ENCODE measurements around the gene ERCC2. TPM values are rescaled to one million over a fixed set of nuclear protein-coding genes. Genes with fewer than 3 reads are reported as not detected.

The ERCC2 gene
- total RNA-seq, 8 experiments from 2014 or later = 12.3 to 49.2 (median 22.2) TPM

DNA sequence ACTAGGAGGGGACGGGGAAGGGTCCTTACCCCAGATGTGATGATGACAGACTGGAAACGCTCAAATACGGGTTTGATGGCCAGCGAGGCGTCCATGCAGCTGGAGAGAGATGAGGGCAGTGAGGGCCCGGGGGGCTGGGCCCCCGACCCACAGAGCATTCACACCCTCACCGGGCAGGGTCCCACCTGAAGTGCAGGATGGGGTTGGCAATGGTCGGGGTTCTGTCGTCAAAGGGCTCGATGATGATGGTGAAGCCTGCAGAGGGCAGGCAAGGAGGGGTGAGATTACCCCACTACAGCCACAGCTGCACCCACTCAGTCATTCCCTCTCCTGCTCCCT, 13.0 kb downstream of the ERCC2 start:
- no peak overlapping the region for H3K27ac ChIP-seq
- in situ Hi-C loops (cut with MboI; ENCODE audit: low pct_unique_long_range_greater_than_20kb in 2 of 9, low sequenced_read_pairs in 9 of 9, unreplicated experiment in 9 of 9) = no loop called here
- H3K4me3 ChIP-seq = no peak overlapping the region
- H3K4me1 ChIP-seq (replicated peaks in 1 of 2) = no peaks in the 10 kb centered on the region
- peak in 2 of 8 experiments; percentile 8 to 10 for ATAC-seq (replicated peaks in 6 of 8)
- WGBS, 10 experiments = 90 to 100% (median 96%) methylated on average over 1 to 7 of the region's 11 CpGs; no CpG with 5 or more reads in 6 of the 10 experiments

DNA sequence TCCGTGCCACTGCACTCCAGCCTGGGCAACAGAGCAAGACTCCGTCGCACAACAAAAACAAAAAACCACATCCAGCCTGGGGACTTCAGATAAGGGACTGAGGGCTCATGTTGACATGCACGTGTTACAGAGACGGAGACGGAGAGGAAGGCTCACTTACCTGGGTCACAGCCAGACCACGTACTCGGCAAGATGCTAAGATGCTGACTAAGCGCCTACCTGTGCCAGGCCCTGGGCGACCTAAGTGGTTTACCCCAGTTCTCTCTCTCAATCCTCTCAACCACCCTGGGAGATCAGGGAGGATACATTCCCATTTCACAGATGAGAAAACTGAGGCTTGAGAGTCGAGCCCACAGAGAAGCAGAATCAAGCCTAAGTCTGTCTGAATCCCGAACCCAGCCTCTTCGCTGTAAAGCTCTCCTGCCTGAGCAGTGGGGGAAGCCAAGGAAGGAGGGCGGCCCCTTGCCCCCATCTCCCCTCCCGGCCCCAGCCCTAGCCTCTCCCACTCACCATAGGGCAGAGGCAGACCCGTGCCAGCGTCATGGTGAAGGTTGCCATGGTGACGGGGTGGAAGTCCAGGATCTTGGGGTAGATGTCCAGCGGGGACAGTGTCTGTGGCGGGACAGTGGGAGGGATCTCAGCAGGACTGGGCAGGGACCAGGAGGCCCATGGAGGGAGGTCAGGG, 13.5 kb downstream of the ERCC2 start:
- in situ Hi-C loops (cut with MboI; ENCODE audit: low pct_unique_long_range_greater_than_20kb in 2 of 9, low sequenced_read_pairs in 9 of 9, unreplicated experiment in 9 of 9) = no loop called here
- ATAC-seq (replicated peaks in 6 of 8) = peak in 2 of 8 experiments; percentile 12 to 14
- H3K4me1 ChIP-seq (replicated peaks in 1 of 2) = no peaks in the 10 kb centered on the region
- H3K4me3 ChIP-seq = no peak overlapping the region
- H3K27ac ChIP-seq = no peak overlapping the region
- 93 to 100% (median 98%) methylated on average over 1 to 5 of the region's 20 CpGs; no CpG with 5 or more reads in 6 of the 10 experiments for WGBS, 10 experiments

DNA sequence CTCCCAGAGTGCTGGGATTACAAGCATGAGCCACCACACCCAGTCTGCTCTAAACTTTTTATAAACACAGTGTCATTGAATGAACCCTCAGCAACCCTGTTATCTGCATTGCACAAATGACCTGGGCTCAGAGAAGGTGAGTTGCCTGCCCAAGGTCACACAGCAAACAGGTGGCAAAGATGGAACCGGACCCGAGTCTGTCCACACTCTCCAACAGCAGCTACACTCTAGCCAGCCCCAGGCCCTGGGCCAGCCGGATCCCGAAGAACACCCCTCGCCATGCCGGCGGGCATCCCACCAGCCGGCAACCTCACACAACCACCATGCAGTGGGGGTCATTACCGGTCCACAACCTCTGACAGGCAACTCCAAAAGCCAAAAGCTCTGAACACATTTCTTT, 14.5 kb downstream of the ERCC2 start:
- no peak for ATAC-seq (replicated peaks in 6 of 8)
- Histone ChIP-seq H3K4me3 (no peak overlapping the region), H3K4me1 (replicated peaks in 1 of 2) (no peaks in the 10 kb centered on the region), H3K27ac (no peak overlapping the region)
- WGBS, 10 experiments = 90 to 100% (median 100%) methylated on average over 1 to 5 of the region's 9 CpGs; no CpG with 5 or more reads in 4 of the 10 experiments
- in situ Hi-C loops (cut with MboI; ENCODE audit: low pct_unique_long_range_greater_than_20kb in 2 of 9, low sequenced_read_pairs in 9 of 9, unreplicated experiment in 9 of 9) = no loop called here

DNA sequence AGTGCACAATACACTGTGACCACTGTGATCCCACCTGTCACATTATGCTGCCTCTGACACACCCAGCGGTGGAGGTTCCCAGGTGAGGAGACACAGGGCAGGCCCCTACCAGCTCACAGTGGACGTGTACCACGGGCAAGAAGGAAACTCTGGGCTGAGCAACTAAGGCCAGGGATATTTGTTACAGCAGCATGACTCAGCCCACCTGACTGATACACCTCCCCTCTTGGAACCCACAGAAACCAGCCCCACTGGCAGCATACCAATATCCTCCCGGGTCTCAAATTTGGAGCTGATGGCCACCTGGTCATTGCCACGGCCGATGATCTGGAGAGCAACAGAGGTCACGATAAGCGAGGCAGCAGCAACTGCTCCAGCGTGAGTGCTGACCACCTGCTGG, 15.0 kb downstream of the ERCC2 start:
- no peaks in the 10 kb centered on the region for H3K4me1 ChIP-seq (replicated peaks in 1 of 2)
- no peak overlapping the region for H3K4me3 ChIP-seq
- no peak overlapping the region for H3K27ac ChIP-seq
- 87 to 100% (median 94%) methylated on average over 3 to 7 of the region's 9 CpGs; no CpG with 5 or more reads in 3 of the 10 experiments for WGBS, 10 experiments
- in situ Hi-C loops (cut with MboI; ENCODE audit: low pct_unique_long_range_greater_than_20kb in 2 of 9, low sequenced_read_pairs in 9 of 9, unreplicated experiment in 9 of 9) = no loop called here
- ATAC-seq (replicated peaks in 6 of 8) = no peak

DNA sequence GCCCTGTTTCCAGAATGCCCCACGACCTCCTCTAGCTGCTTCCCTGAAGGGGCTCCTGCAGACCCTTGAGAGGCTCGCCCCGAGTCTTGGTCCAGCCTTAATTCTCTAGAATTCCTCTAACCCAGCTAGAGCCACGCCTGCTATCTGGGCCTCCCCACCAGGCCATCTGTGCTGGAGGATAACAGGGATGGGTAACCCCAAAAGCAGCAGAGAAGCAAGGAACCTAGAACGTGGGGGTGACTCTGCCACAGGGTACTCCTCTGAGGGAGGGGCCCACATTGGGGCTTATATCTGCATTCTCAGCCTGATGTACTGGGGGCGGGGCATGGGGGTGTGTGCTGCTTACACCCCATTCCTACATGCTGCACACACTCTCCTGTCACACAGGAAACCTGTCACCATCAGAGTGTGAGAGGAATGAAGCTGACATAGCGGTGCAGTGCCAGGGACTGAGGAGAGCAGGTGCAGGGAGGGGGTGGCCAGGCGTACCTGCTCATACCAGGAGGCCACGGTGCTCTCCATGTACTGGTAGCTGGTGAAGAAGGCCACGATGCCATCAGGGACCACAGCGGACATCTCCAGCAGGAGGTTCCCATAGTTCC, 16.0 kb downstream of the ERCC2 start:
- Histone ChIP-seq H3K4me1 (replicated peaks in 1 of 2) (no peaks in the 10 kb centered on the region), H3K4me3 (no peak overlapping the region), H3K27ac (no peak overlapping the region)
- in situ Hi-C loops (cut with MboI; ENCODE audit: low pct_unique_long_range_greater_than_20kb in 2 of 9, low sequenced_read_pairs in 9 of 9, unreplicated experiment in 9 of 9) = no loop called here
- WGBS, 10 experiments = 87 to 100% (median 100%) methylated on average over 1 to 7 of the region's 11 CpGs; no CpG with 5 or more reads in 2 of the 10 experiments
- ATAC-seq (replicated peaks in 6 of 8) = no peak

DNA sequence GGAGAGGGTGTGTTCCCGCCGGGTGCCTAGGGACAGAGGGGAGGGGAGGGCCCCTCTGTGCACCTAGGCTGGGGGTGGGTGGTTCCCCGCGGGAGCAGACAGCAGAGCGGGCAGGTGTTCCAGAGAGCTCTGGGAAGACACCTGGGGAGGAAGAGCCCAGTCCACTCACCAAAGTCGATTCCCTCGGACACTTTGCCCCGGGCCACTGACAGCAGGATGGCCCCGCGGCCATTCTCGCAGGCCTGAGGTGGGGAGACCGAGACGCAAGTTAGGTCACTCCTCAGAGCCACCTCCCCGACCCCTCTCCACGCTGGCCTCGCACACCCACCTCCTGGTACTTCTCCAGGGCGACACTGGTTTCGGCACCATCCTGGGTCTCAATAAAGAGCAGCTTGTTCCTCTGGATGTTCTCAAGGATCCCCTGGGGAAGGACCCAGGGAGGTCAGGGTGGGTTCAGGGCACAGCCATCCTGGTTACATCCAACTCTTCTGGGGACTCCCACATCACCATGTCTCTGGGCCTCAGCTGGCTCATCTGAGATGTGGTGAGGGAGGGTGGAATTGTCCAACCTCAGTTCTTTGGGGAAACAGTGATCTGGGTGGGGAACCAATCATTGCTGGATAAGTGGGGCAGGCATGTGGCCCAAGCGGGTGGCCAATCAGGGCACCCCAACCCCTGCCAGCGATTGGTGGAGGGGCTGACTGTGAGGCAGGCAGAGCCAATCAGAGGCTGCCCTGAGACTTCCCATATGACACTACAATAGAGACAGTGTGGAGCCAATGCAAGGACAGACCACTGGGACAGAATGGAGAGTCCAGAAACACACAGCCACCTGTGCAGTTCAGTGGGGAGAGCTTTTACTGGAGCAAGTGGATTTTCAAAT, 17.2 kb downstream of the ERCC2 start:
- WGBS, 10 experiments = 100% methylated on average over 2 of the region's 20 CpGs; no CpG with 5 or more reads in 9 of the 10 experiments
- Histone ChIP-seq H3K4me1 (replicated peaks in 1 of 2) (no peaks in the 10 kb centered on the region), H3K4me3 (no peak overlapping the region), H3K27ac (no peak overlapping the region)
- ATAC-seq (replicated peaks in 6 of 8) = peak in 1 of 8 experiments; percentile 65
- in situ Hi-C loops (cut with MboI; ENCODE audit: low pct_unique_long_range_greater_than_20kb in 2 of 9, low sequenced_read_pairs in 9 of 9, unreplicated experiment in 9 of 9) = no loop called here

DNA sequence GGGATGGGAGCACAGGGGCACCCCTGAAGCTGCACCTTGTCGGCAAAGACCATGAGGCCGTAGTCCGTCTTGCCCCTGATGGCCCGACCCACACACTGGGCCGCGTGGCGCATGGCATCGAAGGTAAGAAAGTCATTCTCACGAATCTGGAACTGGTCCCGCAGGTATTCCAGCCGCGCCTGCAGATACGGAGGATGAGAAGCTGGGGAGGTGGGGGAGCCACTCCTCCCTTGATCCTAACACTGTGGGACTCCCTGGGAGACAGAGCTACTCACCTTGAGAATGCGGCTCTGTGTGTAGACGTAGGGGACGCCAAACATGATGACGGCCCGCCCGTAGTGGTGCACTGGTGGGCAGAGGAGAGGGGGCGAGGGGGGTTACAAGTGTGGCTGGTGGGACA, 17.9 kb downstream of the ERCC2 start:
- no peak overlapping the region for H3K4me3 ChIP-seq
- no peaks in the 10 kb centered on the region for H3K4me1 ChIP-seq (replicated peaks in 1 of 2)
- H3K27ac ChIP-seq = no peak overlapping the region
- no peak for ATAC-seq (replicated peaks in 6 of 8)
- 90 to 100% (median 100%) methylated on average over 1 to 2 of the region's 20 CpGs; no CpG with 5 or more reads in 7 of the 10 experiments for WGBS, 10 experiments
- in situ Hi-C loops (cut with MboI; ENCODE audit: low pct_unique_long_range_greater_than_20kb in 2 of 9, low sequenced_read_pairs in 9 of 9, unreplicated experiment in 9 of 9) = no loop called here

DNA sequence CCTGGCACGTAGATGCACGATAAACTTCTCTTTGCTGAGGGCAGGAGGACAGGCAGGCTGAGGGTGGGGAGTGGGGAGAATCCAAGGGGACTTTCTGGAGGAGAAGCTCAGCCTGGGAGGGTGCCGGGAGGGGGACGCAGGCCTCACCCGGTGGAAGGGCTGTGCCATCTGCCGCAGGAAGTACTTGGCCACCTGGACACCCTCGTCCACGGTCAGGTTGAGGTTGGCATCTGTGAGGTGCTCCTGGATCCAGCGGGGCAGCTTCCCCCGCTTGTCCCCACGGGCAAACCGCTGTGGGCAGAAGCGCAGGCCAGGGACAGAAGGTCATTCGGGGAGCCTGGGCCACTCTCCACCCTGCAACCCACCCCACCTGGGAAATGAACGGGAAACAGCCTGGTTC, 18.3 kb downstream of the ERCC2 start:
- Histone ChIP-seq H3K4me1 (replicated peaks in 1 of 2) (no peaks in the 10 kb centered on the region), H3K4me3 (no peak overlapping the region), H3K27ac (no peak overlapping the region)
- ATAC-seq (replicated peaks in 6 of 8) = no peak
- in situ Hi-C loops (cut with MboI; ENCODE audit: low pct_unique_long_range_greater_than_20kb in 2 of 9, low sequenced_read_pairs in 9 of 9, unreplicated experiment in 9 of 9) = no loop called here
- WGBS, 10 experiments = 80 to 100% (median 100%) methylated on average over 1 to 2 of the region's 15 CpGs; no CpG with 5 or more reads in 6 of the 10 experiments

DNA sequence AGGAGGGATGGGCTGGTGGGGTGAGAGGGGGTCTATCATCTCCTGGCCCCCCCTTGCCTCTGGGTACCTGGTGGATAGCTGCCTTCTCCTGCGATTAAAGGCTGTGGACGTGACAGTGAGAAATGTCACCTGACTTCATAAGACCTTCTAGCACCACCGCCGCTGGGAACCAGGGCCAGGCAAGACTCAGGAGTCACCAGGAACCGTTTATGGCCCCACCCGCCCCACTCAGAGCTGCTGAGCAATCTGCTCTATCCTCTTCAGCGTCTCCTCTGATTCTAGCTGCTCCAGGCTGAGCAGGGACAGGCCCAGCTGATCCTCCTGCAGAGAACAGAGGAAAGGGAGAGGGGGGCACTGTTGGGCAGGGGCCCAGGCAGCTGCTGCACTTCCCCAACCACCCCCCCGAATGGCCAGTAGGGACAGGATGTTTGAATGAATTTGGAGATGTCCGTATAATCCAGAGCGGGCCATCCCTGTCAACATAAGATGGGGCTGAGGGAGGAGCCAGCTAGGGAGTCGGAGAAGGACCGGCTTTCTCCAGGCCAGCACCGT, 18.9 kb downstream of the ERCC2 start:
- in situ Hi-C loops (cut with MboI; ENCODE audit: low pct_unique_long_range_greater_than_20kb in 2 of 9, low sequenced_read_pairs in 9 of 9, unreplicated experiment in 9 of 9) = no loop called here
- no peak overlapping the region for H3K27ac ChIP-seq
- H3K4me3 ChIP-seq = no peak overlapping the region
- peak in 2 of 8 experiments; percentile 5 to 38 for ATAC-seq (replicated peaks in 6 of 8)
- no peaks in the 10 kb centered on the region for H3K4me1 ChIP-seq (replicated peaks in 1 of 2)
- WGBS, 10 experiments = 62 to 100% (median 93%) methylated on average over 1 to 6 of the region's 13 CpGs; no CpG with 5 or more reads in 5 of the 10 experiments

DNA sequence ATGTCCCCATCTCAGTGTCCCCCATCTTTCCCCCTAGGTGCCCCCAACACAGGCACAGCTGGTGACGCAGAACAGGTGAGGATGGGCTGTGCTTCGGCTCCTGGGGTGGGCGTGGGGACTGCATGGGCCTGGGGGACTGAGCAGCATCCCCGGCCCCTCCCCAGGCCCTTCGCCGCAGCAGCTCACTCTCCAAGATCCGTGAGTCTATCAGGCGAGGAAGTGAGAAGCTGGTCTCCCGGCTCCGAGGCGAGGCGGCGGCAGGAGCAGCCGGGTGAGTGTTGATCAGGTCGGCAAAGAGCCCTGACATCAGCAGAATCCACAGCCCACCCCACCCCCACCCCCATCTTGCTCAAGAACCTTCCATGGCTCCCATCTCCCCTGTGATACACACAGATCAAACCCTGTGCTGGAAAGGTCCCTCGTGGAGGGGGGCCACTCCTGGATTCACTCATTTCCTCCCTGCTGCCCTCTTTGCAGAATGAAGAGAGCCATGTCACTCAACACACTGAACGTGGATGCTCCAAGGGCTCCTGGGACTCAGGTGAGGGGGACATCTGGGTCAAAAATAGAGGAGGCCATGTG, 19.8 kb downstream of the ERCC2 start:
- Histone ChIP-seq H3K4me3 (no peak overlapping the region), H3K4me1 (replicated peaks in 1 of 2) (no peaks in the 10 kb centered on the region), H3K27ac (no peak overlapping the region)
- in situ Hi-C loops (cut with MboI; ENCODE audit: low pct_unique_long_range_greater_than_20kb in 2 of 9, low sequenced_read_pairs in 9 of 9, unreplicated experiment in 9 of 9) = no loop called here
- WGBS, 10 experiments = 80 to 100% (median 85%) methylated on average over 1 to 4 of the region's 17 CpGs; no CpG with 5 or more reads in 7 of the 10 experiments
- no peak for ATAC-seq (replicated peaks in 6 of 8)

DNA sequence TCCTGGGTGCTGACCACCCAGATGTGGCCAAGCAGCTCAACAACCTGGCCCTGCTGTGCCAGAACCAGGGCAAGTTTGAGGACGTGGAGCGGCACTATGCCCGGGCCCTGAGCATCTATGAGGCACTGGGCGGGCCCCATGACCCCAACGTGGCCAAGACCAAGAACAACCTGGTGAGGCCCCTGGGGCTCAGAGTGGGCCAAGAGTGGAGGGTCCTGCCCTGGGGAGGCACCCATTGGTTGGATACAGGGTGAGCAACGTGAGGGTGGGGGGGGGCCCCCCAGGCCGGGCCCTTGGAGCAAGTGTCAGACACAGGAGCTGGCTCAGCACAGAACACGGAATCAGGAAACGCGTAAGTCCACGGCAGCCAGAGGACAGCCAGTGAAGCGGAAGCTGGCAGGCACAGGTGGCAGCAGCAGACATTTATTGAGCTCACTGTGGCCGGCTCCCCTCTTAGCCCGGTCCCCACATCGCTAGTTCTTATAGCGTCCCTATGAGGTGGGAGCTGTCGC, 20.9 kb downstream of the ERCC2 start:
- Histone ChIP-seq H3K4me3 (no peak overlapping the region), H3K4me1 (replicated peaks in 1 of 2) (no peaks in the 10 kb centered on the region), H3K27ac (no peak overlapping the region)
- ATAC-seq (replicated peaks in 6 of 8) = no peak
- in situ Hi-C loops (cut with MboI; ENCODE audit: low pct_unique_long_range_greater_than_20kb in 2 of 9, low sequenced_read_pairs in 9 of 9, unreplicated experiment in 9 of 9) = no loop called here
- WGBS, 10 experiments = 0 to 93% (median 85%) methylated on average over 1 to 6 of the region's 17 CpGs; no CpG with 5 or more reads in 4 of the 10 experiments

DNA sequence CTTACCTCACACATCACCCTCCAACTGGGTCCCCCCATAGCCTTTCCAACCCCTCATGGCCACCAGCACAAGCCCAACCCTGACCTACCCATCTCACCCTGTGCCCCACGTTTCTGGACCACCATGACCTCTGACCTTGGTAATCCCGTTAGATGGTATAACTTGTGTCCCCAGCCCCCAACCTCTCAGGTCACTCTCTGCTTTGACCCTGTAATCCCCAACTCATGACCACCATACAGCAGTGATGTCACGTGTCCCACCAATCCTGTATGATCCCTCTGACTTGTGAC, 21.3 kb downstream of the ERCC2 start:
- WGBS, 10 experiments = 0 to 100% (median 50%) methylated on average over 1 of the region's 3 CpGs; no CpG with 5 or more reads in 6 of the 10 experiments
- H3K4me1 ChIP-seq (replicated peaks in 1 of 2) = no peaks in the 10 kb centered on the region
- no peak for ATAC-seq (replicated peaks in 6 of 8)
- H3K27ac ChIP-seq = no peak overlapping the region
- in situ Hi-C loops (cut with MboI; ENCODE audit: low pct_unique_long_range_greater_than_20kb in 2 of 9, low sequenced_read_pairs in 9 of 9, unreplicated experiment in 9 of 9) = no loop called here
- H3K4me3 ChIP-seq = no peak overlapping the region

All from motor neuron (in vitro differentiated cells).